HG03064 (cell line): ENCODE measurements around the gene FHIT.
"Not testable (repeated sequence)": the region's sequence is repeated elsewhere in the genome, so short reads cannot be mapped to it uniquely, and the experiment has no call there.

Experiments used
- ATAC-seq: cut with Tn5 transposase; IDR thresholded peaks from one replicate; pipeline ENCODE4 v1.9.1; 2021; ENCODE audit warnings: low read depth; ENCODE audit not compliant: unreplicated experiment

FHIT gene

GRCh38 chr3:61227799-61228198, 23.5 kb downstream of the FHIT start:
- ATAC-seq: no peak

- ATAC-seq: no peak
Measured at GRCh38 chr3:61226166-61226686, 25.0 kb downstream of the FHIT start.

GRCh38 chr3:61224823-61225222, 26.4 kb downstream of the FHIT start:
- no peak for ATAC-seq

GRCh38 chr3:61223451-61223850, 27.8 kb downstream of the FHIT start:
- no peak for ATAC-seq

GRCh38 chr3:61222467-61222866, 28.8 kb downstream of the FHIT start:
- no peak for ATAC-seq

GRCh38 chr3:61221759-61222362, 29.4 kb downstream of the FHIT start:
- no peak for ATAC-seq

- no peak for ATAC-seq
Measured at GRCh38 chr3:61218504-61218903, 32.7 kb downstream of the FHIT start.

- ATAC-seq: not testable (repeated sequence)
Measured at GRCh38 chr3:61216171-61216570, 35.1 kb downstream of the FHIT start.

- no peak for ATAC-seq
Measured at GRCh38 chr3:61202086-61202485, 49.2 kb downstream of the FHIT start.

- ATAC-seq: no peak
Measured at GRCh38 chr3:61201071-61201470, 50.2 kb downstream of the FHIT start.

GRCh38 chr3:61200270-61200669, 51.0 kb downstream of the FHIT start:
- ATAC-seq: no peak

- no peak for ATAC-seq
Measured at GRCh38 chr3:61199843-61200242, 51.4 kb downstream of the FHIT start.

GRCh38 chr3:61194892-61195538, 56.2 kb downstream of the FHIT start:
- no peak for ATAC-seq

GRCh38 chr3:61192222-61192621, 59.0 kb downstream of the FHIT start:
- no peak for ATAC-seq

GRCh38 chr3:61190205-61190604, 61.0 kb downstream of the FHIT start:
- ATAC-seq: not testable (repeated sequence)

- ATAC-seq: no peak
Measured at GRCh38 chr3:61186030-61186429, 65.2 kb downstream of the FHIT start.

GRCh38 chr3:61184956-61185355, 66.3 kb downstream of the FHIT start:
- ATAC-seq: no peak

- no peak for ATAC-seq
Measured at GRCh38 chr3:61182662-61183061, 68.6 kb downstream of the FHIT start.

- peak; percentile 92 for ATAC-seq
Measured at GRCh38 chr3:61181874-61182273, 69.4 kb downstream of the FHIT start.

GRCh38 chr3:61180206-61180605, 71.0 kb downstream of the FHIT start:
- no peak for ATAC-seq

GRCh38 chr3:61178167-61178566, 73.1 kb downstream of the FHIT start:
- no peak for ATAC-seq

GRCh38 chr3:61177450-61177849, 73.8 kb downstream of the FHIT start:
- ATAC-seq: no peak
